HG03575 (cell line): ENCODE measurements around the gene PPP2R5E.

Experiments used
- ATAC-seq: cut with Tn5 transposase; IDR thresholded peaks from one replicate; pipeline ENCODE4 v1.9.1; 2021; ENCODE audit not compliant: unreplicated experiment, insufficient number of reproducible peaks, low FRiP score; ENCODE audit errors: extremely low read depth

Gene PPP2R5E

GRCh38 chr14:63444588-63444987 is 98.6 kb downstream of the PPP2R5E start:
- no peak for ATAC-seq

DNA sequence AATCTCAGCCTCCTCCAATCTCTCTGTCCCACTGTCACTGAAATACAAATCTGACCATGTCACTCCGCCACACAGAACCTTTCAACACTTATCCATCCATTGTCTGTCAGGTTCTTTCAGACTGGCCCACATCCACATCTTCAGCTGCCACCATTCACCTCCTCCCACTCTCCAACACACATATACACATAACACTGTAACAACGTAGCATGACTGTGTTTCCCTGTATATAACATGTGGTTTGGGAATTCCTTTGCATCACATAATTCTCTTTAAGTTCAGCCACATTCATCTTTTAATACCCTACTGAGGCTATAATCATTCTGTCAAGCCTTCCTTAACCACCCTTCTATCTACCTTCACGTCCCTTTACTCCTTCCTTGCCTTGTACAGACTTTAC is 99.2 kb downstream of the PPP2R5E start:
- ATAC-seq = no peak

DNA sequence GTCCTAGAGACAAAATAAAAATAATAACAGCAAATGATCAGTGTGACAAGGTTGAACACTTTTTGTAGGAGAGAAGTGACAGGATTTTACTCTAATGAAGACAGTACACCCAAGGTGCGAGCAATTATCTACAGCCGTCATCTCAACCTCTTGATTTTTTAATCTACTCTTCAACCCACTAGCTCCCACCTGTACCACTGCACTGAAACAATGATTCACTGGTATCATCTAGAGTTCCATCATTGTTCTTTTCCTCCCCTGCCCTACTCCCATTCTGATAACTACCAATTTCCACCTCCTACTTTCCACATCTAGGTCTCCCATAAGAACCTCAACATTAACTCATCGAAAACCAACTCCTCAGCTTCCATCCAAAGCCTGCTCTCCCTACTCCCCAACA is 99.8 kb downstream of the PPP2R5E start:
- no peak for ATAC-seq

GRCh38 chr14:63438065-63438757 is 105.0 kb downstream of the PPP2R5E start:
- ATAC-seq = no peak

DNA sequence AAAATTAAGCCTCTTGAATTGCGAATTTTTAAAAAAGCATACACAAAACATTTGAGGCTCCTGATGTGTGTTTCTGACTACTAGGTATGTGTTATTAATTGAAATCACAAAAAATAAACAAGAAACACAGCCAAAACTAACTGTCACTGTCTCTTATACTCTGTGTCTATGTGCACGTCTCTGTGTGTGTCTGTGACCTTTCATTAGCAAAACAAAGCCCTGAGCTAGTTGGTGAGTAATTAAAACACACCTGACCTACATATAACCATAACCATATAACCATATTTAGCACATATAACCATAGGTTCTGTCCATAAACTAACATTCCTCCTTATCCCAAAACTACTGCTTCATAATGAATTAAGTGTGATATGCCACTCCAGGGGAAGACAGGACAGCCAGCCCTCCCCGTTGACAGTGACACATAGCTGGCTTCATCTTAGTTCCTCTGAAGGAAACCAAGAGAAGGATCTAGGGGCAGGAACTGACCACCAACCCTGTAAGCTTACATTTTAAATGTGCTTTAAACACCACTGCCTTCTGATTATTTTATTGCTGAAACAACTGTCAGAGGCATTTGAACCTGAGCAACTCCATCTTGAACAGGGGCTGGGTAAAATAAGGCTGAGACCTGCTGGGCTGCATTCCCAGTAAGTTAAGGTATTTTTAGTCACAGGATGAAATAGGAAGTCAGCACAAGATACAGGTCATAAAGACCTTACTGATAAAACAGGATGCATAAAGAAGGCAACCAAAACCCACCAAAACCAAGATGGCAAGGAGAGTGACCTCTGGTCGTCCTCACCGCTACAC is 106.7 kb downstream of the PPP2R5E start:
- ATAC-seq = no peak

DNA sequence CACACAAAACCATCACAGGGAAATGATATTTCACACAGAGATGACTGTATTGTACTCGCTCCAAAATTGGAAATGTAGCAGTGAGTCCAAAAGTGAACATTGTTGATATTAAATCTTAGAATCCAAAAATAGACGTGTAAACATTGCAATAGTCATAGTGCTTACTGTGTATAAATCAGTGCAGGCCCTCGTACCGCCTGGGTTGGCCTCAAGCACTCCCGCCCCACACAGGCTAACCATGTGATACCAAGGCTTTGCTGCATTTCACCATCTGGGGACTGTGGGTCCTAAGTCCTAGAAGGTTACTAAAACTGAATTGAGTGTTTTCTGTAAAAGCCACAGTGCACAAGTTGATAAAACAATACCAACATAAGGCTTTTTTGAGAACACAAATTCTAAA is 107.3 kb downstream of the PPP2R5E start:
- no peak for ATAC-seq

DNA sequence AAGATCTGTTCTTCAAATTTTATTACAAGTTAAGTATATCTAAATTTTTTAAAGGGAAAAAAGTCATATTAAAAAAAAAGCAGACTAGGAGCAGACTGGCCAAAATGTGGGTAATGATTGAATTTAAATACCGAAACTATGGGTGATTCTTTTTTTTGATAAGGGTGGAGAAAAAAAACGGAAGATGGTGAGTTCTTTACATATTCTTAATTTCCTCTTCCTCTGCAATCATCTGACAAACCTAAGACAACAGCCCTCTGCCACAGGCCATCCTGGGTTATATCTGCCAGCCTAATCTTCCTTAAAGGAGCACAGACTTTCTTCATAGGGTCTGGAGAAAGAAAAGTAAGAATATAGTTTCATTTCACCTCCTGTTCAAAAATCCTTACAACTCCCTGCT is 108.0 kb downstream of the PPP2R5E start:
- no peak for ATAC-seq

GRCh38 chr14:63432888-63433552 is 110.2 kb downstream of the PPP2R5E start:
- no peak for ATAC-seq

- no peak for ATAC-seq
Measured at GRCh38 chr14:63432228-63432627, 110.9 kb downstream of the PPP2R5E start.

GRCh38 chr14:63431466-63431865 is 111.7 kb downstream of the PPP2R5E start:
- no peak for ATAC-seq

DNA sequence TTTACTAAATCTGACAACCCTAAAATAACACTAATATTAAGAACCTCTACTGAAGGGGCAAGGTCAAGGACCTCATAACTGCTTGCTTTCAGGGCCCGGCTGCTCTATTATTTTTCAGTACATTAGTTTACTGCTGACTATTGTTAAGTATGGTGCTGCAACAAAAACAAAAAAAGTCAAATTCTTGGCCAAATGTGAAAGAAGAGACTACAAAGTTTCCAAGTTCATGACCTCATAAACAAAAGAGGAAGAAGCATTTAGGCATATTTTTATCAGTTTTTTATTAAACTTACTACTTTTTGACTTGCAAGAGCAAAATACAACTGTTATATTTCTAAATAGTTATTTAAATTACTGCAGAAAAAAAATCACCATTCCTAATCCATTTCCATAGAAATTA is 114.7 kb downstream of the PPP2R5E start:
- no peak for ATAC-seq

DNA sequence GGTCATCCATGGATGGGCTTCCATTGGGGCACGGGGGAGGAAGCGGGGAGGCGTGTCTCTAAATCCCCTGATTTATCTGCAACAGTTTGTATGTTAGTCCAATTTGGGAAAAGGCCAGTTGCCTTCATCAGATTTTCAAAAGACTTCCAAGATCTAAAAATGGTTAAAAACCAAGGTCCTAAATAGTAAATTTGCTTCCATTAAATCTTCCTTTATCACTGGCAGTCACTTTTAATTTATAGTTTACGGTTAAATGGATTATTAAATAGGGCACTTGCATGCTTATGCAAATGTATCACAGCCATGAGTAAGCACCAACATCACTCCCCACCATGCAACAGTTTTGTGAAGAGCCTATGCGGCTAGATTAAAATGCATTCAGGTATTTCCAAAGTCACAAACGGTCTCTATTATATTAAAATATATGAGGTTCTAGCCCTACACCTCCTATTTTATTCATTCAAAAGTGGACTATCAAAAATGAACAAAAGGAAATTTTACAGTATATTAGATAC is 116.3 kb downstream of the PPP2R5E start:
- ATAC-seq = no peak

DNA sequence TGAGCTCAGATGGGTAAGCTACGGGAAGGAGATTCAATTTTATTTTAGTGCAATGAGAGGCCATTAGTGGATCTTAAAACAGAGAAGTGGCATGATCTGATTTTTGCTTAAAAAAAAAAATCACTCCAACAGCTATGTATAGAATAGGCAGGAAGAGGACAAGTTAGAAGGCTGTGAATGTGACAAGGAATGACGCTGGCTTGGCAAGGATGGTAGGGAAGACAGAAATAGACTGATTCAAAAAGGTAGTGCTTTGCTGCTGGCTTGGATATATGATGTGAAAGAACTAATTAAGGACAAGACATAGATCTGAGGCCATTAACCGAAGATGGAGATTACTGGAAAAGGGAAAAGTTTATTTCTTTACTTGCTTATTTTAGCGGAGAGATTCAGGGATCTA is 119.3 kb downstream of the PPP2R5E start:
- ATAC-seq = no peak

DNA sequence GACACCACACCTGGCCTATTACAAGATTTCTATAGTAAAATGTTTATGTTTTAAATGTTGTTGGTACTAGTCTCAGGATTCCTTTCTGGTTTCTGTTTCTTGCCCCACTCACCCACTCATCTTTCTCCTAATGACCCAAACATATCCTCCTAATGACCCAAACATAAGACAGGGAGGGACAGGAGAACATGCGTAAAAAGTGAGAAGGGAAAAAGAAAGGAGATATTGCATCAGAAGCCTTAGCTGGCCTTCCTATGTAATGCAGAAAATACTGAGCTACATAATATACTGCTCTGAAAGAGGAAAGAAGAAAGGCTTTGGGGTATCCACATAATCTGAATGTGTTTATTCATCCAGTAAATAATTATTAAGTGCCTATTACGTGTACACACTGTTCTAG is 119.8 kb downstream of the PPP2R5E start:
- ATAC-seq = no peak

DNA sequence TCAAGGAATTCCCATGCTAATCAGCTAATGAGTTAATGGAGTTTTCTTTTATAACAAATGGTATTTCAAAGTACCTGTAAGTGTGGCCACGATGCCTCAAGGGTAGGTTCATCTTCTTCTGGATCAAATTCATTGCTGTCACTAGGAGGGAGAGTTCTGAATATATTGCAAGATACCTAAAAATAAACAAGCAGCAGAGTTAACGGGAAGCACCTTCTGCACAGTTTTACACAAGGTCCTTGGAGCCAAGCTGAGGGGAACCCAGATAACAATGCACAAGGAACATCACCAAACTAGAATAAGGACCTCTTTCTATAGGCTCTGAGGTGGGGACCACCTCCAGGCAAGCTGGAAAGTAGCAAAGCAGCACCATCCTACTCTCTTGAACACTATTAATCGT is 121.3 kb downstream of the PPP2R5E start:
- no peak for ATAC-seq

GRCh38 chr14:63421226-63421625 is 122.0 kb downstream of the PPP2R5E start:
- ATAC-seq = no peak

GRCh38 chr14:63418020-63418419 is 125.2 kb downstream of the PPP2R5E start:
- ATAC-seq = no peak

DNA sequence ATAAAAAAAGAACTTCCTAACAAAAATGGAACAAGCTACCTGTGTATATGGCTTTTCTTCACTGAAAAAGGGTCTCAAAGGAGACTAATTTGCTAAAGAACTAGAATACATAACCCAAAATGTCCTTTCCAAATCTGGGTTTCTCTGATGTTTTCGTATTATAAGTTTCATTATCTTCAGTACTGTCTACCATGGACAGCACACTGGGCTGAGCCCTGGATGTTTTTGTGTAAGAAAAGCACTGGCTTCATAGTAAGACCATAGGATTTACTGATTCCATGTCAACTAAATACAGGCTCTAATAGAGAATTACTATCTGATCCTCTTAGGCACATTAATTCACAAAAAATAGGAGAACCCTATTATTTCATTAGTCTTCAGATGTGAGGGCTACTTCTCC is 130.2 kb downstream of the PPP2R5E start:
- ATAC-seq = no peak

- ATAC-seq = no peak
Measured at GRCh38 chr14:63406333-63406732, 136.8 kb downstream of the PPP2R5E start.

GRCh38 chr14:63405715-63406114 is 137.5 kb downstream of the PPP2R5E start:
- no peak for ATAC-seq
